Muscle of arm (tissue), 12 donors: Measurements from ENCODE around the gene MGARP. TPM values are rescaled to one million over a fixed set of nuclear protein-coding genes. Genes with fewer than 3 reads are reported as not detected.

Experiments
- DNase-seq: peaks from one replicate; pipeline ENCODE4 v3.0.0-alpha.2; 2013
- polyA plus RNA-seq, 12 donors: library from polyadenylated mRNA; unstranded; fragments of 120-200 nt; gene quantifications; one replicate each; pipeline ENCODE4 v1.2.1, GENCODE V29; 2013; ENCODE audit not compliant: insufficient read length in 12 of 12

MGARP gene
- polyA plus RNA-seq, 12 donors: 0.20 to 0.80 (median 0.42) TPM; not detected in 3

- no peak for DNase-seq
Observed at GRCh38 chr4:139245590-139245989, 34.4 kb downstream of the MGARP start.

DNA sequence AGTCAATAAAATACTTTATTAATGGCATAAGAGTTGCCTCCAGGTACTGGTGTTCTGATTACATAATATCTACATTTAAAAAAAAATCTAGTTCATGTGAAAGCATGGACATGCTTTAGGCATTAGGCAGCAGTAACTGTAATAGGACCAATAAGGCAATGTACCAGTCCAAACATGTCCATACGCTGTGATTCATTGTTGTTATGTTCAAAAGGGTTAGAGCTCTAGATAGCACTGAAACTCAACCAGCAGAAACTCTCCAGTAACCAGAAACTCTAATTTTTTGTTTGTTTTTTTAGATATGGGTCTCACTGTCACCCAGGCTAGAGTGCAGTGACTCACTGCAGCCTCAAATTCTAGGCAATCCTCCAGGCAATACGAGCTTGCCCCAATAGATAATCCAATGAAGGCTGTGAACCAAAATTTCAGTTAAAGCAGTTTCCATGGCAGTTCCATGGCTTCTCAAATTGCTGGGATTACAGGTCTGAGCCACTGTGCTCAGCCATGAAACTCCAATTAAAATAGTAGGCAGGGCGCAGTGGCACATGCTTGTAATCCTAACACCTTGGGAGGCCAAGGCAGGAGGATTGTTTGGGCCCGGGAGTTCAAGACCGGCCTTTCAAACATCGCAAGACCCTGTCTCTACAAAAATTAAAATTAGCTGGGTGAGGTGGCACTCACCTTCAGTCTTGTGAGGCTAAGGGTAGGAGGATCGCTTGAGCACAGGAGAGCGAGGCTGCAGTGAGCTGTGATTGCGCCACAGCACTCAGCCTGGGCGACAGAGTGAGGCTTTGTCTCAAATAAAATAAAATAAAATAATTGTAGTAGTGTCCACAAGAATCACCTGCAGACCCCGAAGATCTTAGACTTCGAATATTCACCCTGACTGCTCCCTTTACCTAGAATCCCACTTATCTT, 36.3 kb downstream of the MGARP start:
- DNase-seq: no peak

- DNase-seq: no peak
Observed at GRCh38 chr4:139242511-139243051, 37.4 kb downstream of the MGARP start.

GRCh38 chr4:139241784-139242151, 38.3 kb downstream of the MGARP start:
- no peak for DNase-seq

GRCh38 chr4:139241086-139241783, 38.8 kb downstream of the MGARP start:
- no peak for DNase-seq

GRCh38 chr4:139239127-139239772, 40.8 kb downstream of the MGARP start:
- DNase-seq: no peak

DNA sequence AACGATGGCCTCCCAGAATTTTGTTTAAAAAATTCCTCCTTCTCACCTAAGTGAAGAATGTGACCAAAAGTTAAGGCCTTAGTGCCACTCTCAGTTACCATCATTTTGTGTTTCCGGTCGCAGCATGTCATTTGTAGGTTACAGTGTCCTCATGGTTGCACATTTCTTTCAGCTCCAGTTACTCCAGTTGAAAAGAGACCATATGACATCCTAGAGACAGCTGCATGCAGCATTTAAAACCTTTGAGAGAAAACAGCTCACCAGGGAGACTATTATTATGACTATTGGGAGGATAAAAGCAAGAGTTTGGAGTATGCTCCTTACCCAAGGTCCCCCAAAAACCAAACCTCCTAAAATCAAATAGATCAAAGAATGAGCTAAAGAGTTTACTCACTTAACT, 45.8 kb downstream of the MGARP start:
- DNase-seq: no peak

DNA sequence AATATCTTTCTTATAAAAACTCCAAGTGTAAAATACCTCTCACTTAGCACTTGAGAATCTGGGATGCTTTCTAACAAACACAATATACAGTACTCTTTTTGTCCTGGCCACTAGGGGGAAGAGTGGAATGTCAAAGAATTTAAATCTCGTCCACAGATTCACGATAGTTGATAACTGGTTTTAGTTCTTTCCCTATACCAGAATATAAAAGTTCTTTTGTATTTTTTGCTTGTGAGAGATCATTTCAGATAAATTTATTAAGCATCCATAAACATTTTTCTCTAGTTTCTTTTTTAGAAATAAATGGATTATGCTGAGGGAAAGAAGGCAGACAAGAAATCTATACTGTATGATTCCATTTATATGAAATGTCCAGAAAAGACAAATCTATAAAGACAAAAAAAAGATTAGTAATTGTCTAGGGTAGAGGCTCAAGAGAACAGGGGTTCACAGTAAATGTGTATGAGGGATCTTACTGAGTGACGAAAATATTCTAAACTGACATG, 50.4 kb downstream of the MGARP start:
- DNase-seq: peak; percentile 48

- DNase-seq: no peak
Observed at GRCh38 chr4:139227729-139228404, 52.2 kb downstream of the MGARP start.

DNA sequence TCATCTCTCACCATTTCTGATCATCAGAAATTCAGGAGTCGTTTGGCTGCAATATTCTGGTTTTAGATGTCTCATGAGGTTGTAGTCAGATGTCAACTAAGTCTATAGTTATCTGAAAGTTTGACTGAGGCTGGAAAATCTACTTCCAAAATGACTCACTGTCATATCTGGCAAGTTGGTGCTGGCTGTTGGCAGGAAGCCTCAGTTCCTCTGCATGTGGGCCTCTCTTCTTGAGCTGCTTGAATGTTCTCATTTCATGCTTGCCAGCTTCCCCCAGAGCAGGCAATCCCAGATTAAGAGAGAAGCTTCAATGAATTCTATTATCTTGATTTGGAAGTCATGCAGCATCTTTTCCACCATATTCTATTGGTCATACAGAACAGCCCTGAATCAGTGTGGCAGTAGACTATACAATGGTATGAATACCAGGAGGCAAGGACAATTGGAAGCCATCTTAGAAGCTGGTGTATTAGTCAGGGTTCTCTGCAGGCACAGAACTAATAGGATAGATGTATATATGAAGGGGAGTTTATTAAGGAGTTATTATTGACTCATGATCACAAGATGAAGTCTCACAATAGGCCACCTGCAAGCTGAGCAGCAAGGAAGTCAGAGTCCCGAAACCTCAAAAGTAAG, 56.2 kb downstream of the MGARP start:
- no peak for DNase-seq

GRCh38 chr4:139222215-139222614, 57.8 kb downstream of the MGARP start:
- DNase-seq: no peak

GRCh38 chr4:139221687-139222086, 58.3 kb downstream of the MGARP start:
- no peak for DNase-seq

- no peak for DNase-seq
Observed at GRCh38 chr4:139219450-139220055, 60.5 kb downstream of the MGARP start.

Other genes starting within 250 kb of the MGARP start
- 10 to 100 TPM in 11 of 12 donors, not detected in 1; 41.1 to 66.7 (median 52.9) TPM for gene ELF2, start 103.0 kb downstream of the MGARP start, polyA plus RNA-seq
- gene NAA15, start 21.3 kb upstream of the MGARP start, polyA plus RNA-seq: 100 to 1,000 TPM in 1 of 12 donors, 10 to 100 TPM in 11; 24.7 to 200 (median 31.1) TPM
- gene NDUFC1, start 22.3 kb upstream of the MGARP start, polyA plus RNA-seq: 10 to 100 TPM in 11 of 12 donors, not detected in 1; 51.1 to 71.0 (median 57.9) TPM
- gene RAB33B, start 173.9 kb upstream of the MGARP start, polyA plus RNA-seq: 10 to 100 TPM in 7 of 12 donors, 1 to 10 TPM in 4, not detected in 1; 6.7 to 13.8 (median 10.3) TPM